GM21390 (cell line): ENCODE results near the gene SEMA7A.

Source experiments
- ATAC-seq: cut with Tn5 transposase; IDR thresholded peaks from one replicate; pipeline ENCODE4 v1.9.1; 2021; ENCODE audit not compliant: unreplicated experiment

Gene SEMA7A

DNA sequence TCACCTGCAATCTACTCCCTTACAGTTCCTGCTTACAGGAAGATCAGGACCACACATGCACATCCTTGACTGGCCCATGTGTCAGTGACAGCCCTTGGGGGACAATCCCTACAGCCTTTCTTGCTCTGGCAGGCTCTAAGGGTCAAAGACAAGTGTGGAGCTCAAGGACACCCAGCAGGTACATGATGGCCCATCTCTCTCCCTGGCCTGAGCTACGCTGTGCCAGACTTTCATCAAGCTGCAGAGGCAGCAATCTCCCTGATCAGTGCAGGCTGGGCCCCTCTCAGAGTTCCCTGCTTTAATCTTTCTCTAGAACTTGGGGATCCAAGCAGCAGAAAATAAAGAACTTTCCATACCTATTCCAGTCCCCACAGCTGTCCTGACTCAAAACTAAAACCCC lies 2.6 kb downstream of the SEMA7A start:
- ATAC-seq: no peak

DNA sequence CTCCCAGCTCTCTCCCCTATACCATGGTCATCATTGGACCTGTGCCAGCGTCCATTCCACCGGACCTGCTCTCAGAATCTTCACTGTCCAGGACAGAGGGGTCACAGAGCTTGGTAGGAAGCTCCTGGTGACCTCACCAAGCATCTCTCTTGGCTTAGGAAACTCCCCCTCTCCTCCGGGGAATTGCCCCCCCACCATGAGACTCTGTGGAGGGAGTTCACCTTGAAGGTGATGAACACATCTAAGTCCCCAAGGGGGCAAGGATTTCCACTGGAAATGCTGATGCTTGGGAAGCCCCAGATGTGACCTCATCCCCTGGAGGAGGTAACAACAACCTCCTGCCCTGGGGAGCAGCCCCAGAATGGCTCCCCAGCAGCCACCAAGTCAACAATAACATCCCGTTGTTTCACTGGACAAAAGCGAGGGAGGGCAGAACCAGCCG lies 3.2 kb downstream of the SEMA7A start:
- ATAC-seq: no peak

DNA sequence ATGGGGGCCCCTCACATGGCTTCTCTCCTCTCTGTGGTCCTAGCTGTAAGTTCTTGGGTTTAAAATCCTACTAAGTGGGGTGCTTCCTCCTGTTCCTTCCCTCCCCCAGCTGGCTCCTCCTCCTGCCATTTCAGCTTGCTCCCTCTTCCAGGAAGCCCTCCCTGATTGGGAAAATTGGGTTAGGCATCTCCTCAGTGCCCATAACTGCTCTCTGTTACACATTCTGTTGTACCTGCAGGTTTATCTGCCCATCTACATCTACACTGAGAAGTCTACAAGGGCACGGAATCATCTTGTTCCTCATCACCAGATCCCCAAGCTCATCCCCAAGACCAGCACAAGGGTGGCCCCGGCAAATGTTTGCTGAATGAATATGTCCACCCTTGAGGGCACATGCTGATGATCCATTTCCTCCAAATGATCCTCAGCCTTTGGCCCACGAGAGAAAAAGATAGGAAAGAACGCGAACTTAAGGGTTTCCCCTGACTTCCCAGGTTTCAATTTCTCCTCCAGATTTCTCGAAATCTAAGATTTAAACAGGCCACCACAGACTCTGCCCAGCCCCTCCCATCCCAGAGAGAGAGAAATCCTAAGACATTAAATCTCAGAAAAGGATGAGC lies 3.9 kb downstream of the SEMA7A start:
- no peak for ATAC-seq

DNA sequence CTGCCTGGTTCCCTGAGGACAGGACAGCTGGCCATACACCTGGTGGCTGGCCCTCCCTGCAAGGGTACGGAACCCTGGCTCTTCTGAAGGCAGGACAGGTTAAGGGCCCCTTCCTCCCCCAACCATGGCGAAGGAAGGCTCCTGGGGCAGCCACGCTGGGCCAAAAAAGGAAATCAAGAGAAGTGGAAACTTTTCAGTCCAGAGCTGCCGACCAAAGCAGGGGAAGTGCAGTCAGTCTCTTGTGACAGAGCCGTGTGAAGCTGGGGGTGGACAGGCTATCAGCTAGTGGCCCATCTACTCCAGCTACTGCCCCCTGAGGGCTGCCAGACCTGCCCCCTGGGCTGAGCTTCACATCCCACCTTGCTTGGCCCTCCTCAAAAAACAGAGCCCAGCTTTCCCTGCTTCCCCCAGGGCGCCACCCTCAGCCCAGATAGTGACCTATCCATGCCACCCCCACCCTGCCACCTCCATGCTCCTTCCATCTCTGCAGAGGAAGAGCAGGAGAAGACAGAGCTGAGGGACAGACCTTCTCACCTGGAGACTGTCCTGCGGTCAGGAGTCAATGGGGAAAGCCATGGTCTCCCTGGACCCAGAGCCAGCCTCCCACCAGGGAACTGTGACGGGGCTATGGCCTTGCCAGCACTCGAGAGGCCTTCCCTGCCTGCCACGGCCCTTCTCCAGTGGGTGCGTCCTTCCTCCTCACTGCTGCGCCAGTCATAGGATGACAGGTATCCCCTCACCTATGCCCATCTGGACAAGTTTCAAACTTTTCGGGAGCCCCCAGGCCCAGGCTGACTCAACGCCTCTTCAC lies 4.6 kb downstream of the SEMA7A start:
- ATAC-seq: no peak

DNA sequence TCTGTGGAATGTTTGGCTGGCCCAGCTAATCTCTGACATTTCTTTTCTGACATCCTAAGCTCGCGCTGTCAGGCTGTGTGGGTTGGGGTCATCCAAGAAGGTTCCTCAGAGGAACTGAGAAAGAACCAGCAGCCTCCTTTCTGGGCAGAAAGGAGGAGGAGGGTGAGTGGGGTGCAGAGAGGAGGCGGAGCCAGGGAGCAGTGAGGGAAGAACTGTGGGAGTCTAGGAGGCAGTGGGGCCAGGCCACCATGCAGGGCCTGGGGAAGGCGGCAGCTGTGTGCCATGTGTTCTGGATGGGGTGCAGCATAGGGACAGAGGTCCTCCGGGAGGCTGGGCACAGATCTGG lies 5.3 kb downstream of the SEMA7A start:
- ATAC-seq: peak; percentile 33

DNA sequence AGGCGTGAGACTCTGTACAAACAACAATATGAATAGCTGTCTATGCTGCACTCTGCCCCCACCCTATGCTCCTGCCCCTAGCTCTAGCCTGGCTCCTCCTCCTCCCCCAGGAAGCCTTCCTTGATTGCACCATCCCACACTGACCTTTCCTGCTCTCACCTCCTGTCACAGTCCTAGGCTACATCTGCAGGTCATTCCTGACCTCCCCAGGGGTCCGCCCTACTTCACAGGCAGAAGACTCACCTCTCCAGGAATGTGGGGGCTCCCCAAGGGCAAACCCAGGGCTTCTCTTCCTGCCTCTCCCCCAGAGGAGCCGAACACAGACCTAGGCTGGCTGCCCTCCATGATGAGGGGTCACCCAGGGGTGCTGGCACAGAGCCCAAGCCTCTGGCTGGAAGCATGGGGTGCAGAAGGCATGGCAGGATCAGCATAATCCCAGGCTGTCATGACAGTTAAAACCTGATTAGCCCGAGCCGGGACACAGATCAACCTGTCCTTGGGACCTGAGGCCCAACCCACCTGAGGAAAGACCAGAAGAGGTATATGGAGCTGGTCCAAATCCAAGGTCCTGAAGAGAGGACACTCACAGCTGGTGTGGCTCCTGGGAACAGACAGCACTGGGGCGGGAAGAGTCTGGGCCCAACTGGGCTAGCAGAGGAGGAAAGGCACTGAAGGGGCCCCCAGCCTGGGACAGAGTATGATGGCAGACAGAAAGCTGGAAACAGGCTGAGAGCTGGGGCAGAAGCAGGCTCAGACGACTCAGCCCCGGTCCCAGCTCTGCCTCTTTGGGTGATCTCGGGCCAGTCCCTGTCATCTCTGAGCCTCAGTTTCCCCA lies 5.9 kb downstream of the SEMA7A start:
- no peak for ATAC-seq

DNA sequence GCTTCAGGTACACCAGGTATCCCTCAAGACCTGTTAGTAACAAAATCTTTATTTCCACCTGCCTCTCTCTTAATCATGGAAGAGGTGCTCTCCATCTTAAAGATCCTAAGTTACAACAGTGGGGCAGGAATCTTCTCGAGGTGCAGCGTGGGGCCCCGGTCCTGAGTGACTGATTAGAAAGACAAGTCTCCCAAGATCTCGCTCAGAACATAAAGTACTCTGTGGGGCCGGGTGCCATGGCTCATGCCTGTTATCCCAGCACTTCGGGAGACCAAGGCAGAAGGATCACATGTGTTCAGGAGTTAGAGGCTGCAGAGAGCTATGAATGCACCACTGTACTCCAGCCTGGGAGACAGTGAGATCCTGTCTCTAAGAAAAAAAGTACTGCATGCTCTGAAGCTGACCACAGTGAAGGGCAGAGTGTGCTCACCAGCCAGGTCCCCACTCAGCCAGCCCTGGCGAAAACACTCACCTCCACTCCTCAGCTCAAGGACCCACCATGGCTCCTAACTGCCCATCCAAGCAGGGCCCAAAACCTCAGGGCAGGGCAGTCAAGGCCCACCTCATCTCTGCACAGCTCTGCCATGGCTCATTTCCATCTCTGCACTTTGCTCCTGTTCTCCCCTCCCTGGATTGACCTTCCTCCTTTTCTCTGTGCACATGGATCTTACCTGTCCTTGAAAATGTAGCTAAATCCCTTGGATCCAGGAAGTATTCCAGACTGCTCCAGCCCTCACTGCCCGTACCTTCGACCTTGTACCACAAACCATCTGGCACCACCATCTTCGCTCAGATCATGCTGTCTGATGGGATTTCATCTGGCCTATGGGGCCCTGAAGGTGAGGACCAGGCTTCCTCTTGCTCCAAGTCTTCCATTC lies 7.1 kb downstream of the SEMA7A start:
- ATAC-seq: no peak

DNA sequence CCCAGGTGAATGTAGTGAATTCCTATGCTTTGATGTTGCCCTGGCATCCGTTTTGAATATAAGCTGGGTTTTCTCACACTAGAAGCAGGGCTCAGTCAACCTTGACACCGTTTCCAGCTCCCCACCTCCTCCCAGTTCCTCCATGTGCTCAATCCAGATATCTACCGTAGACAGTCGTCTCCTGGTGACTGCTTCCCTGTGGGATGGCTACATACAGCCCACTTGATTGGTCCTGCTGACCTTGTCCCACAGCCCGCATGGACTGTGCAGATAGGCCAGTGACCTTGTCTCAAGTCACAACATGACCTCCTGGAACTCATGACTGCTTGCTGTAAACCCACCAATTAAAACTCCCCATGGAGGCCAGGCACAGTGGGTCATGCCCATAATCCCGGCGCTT lies 8.1 kb downstream of the SEMA7A start:
- no peak for ATAC-seq

DNA sequence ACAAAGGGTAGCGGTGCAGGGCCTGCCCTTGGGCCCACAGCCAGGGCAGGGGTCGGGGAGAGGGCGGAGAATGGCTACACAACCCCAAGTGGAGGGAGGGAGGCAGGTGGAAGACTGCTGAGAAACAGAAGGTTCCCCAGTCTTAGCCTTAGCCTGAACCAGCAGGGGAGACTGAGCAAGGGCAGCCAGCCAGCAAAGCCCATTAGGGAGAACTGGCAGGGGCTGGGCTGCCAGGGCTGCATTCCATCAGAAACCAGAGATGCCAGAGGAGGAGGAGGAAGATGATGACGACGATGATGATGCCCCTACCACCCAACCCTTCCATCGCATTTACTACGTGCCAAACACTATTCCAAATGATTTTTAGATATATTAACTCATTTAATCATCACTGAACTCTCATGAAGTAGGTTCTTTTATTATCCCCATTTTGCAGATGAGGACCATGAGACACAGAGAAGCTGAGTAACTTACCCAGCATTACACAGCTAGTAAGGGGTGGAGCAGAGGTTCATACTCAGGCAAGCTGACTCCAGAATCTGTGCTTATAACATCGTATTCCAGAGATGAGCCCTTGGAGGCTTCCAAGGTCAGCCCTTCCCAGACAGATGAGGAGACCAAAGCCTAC lies 8.7 kb downstream of the SEMA7A start:
- no peak for ATAC-seq

DNA sequence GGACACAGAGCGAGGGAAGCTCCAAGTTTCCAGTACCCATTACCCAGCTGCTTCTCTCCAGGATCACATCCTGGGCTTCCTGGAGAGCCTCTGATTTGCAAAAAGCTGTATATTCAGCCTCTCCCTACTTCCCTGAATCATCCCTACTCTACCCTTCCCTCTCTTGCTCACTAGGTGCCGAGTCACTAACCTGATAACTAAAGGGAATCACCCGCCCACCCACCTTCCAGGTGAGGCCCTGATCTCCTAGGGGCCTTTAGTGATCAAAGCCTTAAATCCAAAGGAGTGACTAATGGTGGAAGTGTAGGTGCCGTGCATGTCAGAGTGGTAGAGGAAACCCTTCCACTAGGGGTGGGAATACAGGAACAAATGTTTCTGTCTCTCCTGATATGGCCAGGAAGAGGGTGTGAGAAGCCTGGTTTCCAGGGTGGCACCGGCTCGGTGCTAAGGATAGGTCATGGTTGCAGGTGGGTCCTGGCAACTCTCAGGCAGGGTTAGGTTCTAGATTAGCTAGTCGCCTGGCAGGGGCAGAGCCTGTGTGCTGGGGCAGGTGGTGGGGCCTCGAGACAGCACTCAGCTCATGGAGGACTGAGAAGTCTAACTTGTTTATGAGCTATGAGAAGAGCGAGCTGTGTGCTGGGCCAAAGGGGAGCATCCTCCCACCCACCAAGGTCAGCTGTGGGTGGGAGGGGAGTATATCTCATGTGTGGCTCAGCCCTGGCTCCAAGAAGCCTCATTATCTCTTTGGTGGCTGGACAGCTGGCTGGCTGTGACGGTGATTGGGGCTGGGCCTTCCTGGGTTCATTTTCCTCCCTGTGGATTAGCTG lies 10.1 kb downstream of the SEMA7A start:
- ATAC-seq: no peak

DNA sequence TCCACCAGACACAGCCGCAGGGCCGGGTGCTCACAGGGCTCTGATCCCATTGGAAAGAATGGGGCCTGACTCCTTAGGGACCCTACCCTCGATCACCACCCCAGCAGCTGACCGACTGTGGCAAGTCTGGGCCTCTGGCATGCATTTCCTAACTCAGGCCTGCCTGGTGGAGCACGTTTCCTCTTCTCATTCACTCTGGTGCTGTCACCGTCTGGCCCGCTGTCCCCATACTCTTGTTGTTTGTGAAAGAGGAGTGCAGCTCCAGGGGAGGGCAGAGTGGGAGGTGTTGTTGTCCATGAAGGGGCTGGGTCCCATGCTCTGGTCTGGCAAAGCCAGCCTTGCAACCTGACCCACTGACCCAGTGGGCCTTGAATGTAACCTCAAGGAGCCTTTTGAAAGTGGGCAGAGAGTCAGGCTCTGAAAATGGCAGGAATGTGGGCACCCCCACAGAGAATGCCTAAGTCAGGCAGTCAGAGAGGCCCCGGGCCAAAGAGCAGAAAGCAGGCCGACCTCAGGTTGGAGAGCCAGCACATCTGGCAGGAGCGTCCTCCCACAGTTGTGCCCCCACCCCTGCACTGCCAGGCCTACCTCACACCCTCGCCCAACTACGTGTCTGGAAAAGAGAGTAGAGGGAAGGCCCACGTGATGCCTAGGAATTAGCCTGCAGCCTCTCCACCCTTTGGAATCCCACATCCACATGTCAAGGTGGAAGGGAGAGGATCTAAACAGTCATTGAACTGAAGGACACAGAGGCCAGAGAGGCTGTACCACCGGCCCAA lies 10.9 kb downstream of the SEMA7A start:
- ATAC-seq: no peak

DNA sequence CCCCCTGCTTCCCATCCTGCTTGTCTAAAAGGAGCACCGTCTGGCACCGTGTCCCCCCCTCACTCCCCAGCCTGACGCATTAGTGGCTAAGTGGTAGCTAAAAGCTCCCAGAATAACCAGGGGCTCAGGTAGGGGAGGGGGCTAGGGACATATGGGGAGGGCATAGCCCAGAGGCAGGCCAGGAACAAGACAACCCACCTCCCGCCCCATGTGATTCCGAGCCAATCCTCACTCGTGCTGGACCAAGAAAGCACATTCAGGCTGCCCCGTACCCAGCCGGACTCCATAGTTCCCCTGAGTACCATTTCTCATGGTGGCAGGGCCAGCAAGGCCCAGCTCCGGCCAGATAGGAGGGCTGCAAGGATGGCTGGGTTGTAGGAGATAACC lies 11.5 kb downstream of the SEMA7A start:
- ATAC-seq: no peak

DNA sequence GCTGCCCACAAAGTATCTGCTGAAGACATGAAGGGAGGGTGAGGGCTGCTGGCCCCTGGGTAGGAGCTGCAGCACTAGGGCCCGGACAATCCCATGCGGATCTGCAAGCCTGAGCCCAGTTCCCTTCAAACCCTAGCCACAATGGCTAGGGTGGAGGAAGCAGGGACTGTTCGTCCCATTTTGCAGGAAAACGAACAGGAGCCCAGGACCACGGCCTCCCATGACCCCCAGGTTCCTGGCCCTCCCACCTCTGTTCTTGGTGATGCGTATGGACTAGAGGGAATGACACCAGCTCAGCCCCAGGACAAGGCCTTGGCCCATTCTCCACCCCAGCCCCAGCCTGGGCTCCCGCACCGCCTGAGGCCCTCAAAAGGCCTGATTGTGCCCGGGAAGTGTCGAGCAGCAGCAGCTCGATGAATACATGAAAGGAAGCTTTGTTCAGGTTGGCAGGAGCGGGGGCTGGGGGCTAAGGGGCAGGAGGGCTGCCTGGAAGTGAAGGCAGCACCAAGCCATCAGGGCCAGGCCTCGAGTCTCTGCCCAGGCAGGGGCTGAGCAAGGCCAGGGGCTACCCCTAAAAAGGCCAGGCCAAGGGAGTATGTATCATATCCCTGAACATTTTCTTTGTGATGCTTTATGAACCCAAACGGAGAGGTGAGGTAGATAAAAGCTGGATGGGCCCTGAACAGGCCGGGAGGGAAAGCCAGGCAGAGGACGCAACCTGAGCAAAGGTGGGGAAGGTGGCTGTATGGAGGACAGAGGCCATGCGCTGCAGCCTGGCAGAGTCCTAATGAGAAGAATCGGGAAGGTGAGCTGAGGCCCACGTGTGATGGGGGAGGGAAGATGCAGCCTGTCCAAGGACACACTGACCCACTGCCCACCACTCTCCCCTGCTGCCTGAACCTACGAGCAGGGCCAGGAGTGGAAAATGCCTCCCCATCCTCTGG lies 12.2 kb downstream of the SEMA7A start:
- ATAC-seq: no peak

DNA sequence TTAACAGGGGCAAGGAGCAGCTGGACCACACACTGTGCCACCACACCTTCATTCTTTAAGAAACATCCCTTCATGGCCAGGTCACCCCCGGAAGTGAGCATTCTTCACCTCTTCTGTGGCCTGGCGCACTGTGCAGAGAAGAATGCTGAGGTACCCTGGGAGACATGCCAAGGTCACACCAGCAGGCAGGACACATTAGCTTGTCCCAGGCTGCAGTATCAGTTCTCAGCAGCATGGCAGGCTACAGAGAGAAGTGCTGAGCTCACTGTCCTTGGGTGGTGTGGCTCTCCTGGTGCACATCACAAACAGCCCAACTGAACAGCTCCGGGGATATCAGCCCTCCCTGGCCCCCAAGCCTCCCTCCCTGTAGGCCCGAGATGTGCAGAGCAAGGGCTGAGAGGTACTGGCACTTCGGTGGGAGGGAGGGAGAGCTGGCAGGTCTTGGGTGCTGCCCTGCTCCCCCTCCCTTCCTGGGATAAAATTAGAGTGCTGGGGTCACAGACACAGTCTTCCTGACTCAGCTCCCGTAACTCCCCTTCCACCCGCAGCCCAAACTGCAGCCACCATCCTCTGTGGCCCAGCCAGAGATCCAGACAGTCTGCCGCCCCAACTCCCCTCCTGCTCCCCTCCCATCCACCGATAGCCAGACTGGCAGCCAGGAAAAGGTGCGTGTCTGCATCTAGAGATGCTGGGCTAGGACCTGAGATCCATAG lies 13.4 kb downstream of the SEMA7A start:
- ATAC-seq: no peak

DNA sequence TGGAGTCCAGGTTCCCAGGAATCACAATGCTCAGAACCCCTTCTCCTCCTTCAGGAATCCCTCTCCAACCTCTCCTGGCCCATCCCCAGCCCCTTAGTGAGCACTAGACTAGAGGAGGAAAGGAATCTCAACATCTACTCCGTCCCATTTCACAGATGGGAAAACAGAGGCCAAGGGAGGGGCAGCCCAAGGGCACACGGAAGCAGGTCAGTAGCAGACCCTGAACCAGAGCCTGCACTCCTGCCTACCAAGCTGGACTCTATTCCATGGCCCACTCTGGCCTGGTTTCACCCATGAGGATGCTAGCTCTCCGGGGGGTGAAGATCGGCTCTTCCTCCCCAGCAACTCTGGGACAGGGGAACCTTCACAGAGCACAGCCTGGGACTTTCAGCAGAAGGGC lies 14.3 kb downstream of the SEMA7A start:
- no peak for ATAC-seq

DNA sequence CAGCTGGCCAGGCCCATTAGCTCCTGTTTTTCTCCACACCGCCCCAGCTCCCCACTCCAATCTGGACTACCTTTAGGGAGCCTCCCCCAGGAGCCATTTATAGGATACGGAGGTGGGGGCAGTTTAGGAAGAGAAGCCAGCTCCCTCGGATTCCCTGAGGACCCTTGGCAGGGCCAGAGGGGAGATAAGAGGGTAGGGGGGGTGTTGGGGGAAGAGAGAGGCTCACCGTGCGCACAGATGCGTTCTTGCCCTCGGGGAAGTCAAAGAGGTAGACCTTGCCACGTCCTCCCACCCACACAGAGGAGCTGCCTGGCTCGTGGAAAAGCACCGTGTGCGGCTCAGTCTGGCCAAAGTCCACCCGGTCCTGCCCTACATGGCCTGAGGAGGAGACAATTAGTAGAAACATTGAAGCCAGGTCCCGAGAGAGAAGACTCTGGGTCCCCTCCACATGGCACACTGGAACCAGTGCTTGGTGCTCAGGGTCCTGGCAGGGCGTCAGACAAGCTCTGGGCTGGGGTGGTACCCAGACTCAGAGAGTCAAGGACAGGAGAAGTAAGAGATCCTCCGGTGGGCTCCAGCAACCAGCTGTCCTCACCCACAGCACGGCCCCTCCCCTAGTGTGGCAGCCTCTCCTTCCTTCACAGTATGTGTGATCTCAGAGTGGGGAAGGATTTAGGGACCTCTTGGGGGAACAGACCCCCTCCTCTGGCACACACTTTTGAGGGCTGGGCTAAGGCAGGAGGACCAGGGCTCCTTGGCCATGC lies 15.0 kb downstream of the SEMA7A start:
- ATAC-seq: no peak
